ENCODE data around the gene RMDN2. TPM values are rescaled to one million over a fixed set of nuclear protein-coding genes. Genes with fewer than 3 reads are reported as not detected.

The RMDN2 gene
- total RNA-seq, 1 experiment from 2014 or later: 3.0 TPM

- Mint-ChIP-seq H3K4me1 (0 out of 2 replicates have a peak, but pooled peaks cover 3% of the 10 kb centered on the region), H3K27ac (no peak overlapping the region), H3K36me3 (no peaks in the 10 kb centered on the region), H3K4me3 (no peak overlapping the region), H3K9me3 (peaks cover under 1% of the 10 kb centered on the region; the same call in 1 of the 2 replicates), H3K27me3 (ENCODE audit: low read depth) (no peaks in the 10 kb centered on the region)
- CTCF ChIA-PET: interaction anchor here (0.8 to 2.1 kb wide), 5 partner anchors 17 to 499 kb away, joined by 3 to 9 read pairs (median 3); partner anchors contain the start of gene CYP1B1
- POLR2A ChIA-PET: no interaction called here
- no peak for ATAC-seq
- TF ChIP-seq MLX (CRISPR knock-in tag; IDR thresholded peaks at IDR 0.05) (no peak), ZNF423 (CRISPR knock-in tag; IDR thresholded peaks at IDR 0.05) (no peak), GTF2I (CRISPR knock-in tag; conservative IDR thresholded peaks at IDR 0.05) (no peak), USF2 (CRISPR knock-in tag; IDR thresholded peaks at IDR 0.05) (no peak), E2F1 (CRISPR knock-in tag; IDR thresholded peaks at IDR 0.05) (no peak), TP53 (CRISPR knock-in tag; IDR thresholded peaks at IDR 0.05) (no peak), JUN (CRISPR knock-in tag; IDR thresholded peaks at IDR 0.05) (no peak), NR3C1 (CRISPR knock-in tag; conservative IDR thresholded peaks at IDR 0.05; ENCODE audit: low read depth) (no peak), RORB (CRISPR knock-in tag; IDR thresholded peaks at IDR 0.05) (no peak), ZBTB43 (CRISPR knock-in tag; IDR thresholded peaks at IDR 0.05) (no peak), ZBTB21 (CRISPR knock-in tag; IDR thresholded peaks at IDR 0.05; ENCODE audit: borderline replicate concordance) (no peak)
- no peak for DNase-seq (ENCODE audit: low spot score)
Observed at GRCh38 chr2:37894601-37895000, 30.5 kb upstream of the RMDN2 start.

GRCh38 chr2:37895140-37895539 is 29.9 kb upstream of the RMDN2 start:
- peaks cover 1% of the 10 kb centered on the region; the same call in 1 of the 2 replicates for H3K36me3 Mint-ChIP-seq

More at GRCh38 chr2:37895140-37895539, 29.9 kb upstream of the RMDN2 start:
- no peak for DNase-seq (ENCODE audit: low spot score)
- H3K4me3 Mint-ChIP-seq: no peak overlapping the region
- peaks cover 5% of the 10 kb centered on the region for H3K9me3 Mint-ChIP-seq
- TF ChIP-seq CREB1 (CRISPR knock-in tag; IDR thresholded peaks at IDR 0.05): no peak
- TF ChIP-seq ZNF317 (CRISPR knock-in tag; IDR thresholded peaks at IDR 0.05; ENCODE audit: borderline replicate concordance, low read depth): no peak
- no peak for TF ChIP-seq ZNF416 (CRISPR knock-in tag; IDR thresholded peaks at IDR 0.05)
- no peak for TF ChIP-seq FOXP1 (CRISPR knock-in tag; IDR thresholded peaks at IDR 0.05; ENCODE audit: borderline replicate concordance)
- TF ChIP-seq NFATC4 (CRISPR knock-in tag; IDR thresholded peaks at IDR 0.05): no peak
- TF ChIP-seq SP1 (CRISPR knock-in tag; conservative IDR thresholded peaks at IDR 0.05): no peak
- TF ChIP-seq ZNF281 (CRISPR knock-in tag; IDR thresholded peaks at IDR 0.05): no peak
- no peak for TF ChIP-seq ATF6 (CRISPR knock-in tag; IDR thresholded peaks at IDR 0.05)
- no peak for TF ChIP-seq ATF2 (CRISPR knock-in tag; IDR thresholded peaks at IDR 0.05; ENCODE audit: borderline replicate concordance, low read depth)
- no peak for ATAC-seq
- ChIA-PET CTCF (interaction anchor here (1.0 to 2.1 kb wide), 3 partner anchors 18 to 379 kb away, joined by 3 to 9 read pairs (median 7); partner anchors contain the start of gene CYP1B1), POLR2A (no interaction called here)
- H3K4me1 Mint-ChIP-seq: 0 out of 2 replicates have a peak, but pooled peaks cover 3% of the 10 kb centered on the region
- no peak overlapping the region for H3K27ac Mint-ChIP-seq
- H3K27me3 Mint-ChIP-seq (ENCODE audit: low read depth): no peaks in the 10 kb centered on the region
